ENCODE measurements around the gene PLCH1.

PLCH1 gene

GRCh38 chr3:155326901-155327300 lies 418.0 kb downstream of the PLCH1 start:
- no peak for DNase-seq

GRCh38 chr3:155326244-155326643 lies 418.6 kb downstream of the PLCH1 start:
- no peak for DNase-seq

All from CD4-positive, alpha-beta T cell treated with Interferon alpha-2 for 1 hour (primary cell).